ENCODE results near the gene KHNYN. TPM values are rescaled to one million over a fixed set of nuclear protein-coding genes. Genes with fewer than 3 reads are reported as not detected.
A peak's percentile ranks its signal among the peaks of the same experiment; 100 is the strongest.

Gene KHNYN
- polyA plus RNA-seq, 1 experiment, result 19.7 TPM

- DNase-seq (ENCODE audit: low read depth), result no peak
- H3K27me3 ChIP-seq (ENCODE audit: control insufficient read depth, insufficient read depth, low read length), result peaks cover 3% of the 10 kb centered on the region
- H3K36me3 ChIP-seq (ENCODE audit: control insufficient read depth, insufficient read depth, low read length), result no peaks in the 10 kb centered on the region
- no peak for TF ChIP-seq CTCF (IDR thresholded peaks at IDR 0.05; ENCODE audit: insufficient read depth, low read depth, low read length)
- H3K4me3 ChIP-seq (ENCODE audit: low read depth, low read length), result no peak overlapping the region
- ChIA-PET POLR2A (no interaction called here), CTCF (interaction anchor here (0.9 to 1.4 kb wide), 4 partner anchors 12 to 58 kb away, joined by 3 read pairs; no protein-coding TSS in a partner anchor)
Observed at GRCh38 chr14:24390701-24391468, 38.9 kb upstream of the KHNYN start.

GRCh38 chr14:24392325-24393091 lies 37.2 kb upstream of the KHNYN start:
- no peak overlapping the region for H3K4me3 ChIP-seq (ENCODE audit: low read depth, low read length)
- H3K36me3 ChIP-seq (ENCODE audit: control insufficient read depth, insufficient read depth, low read length), result no peaks in the 10 kb centered on the region
- ChIA-PET CTCF (interaction anchor here (0.7 kb wide), 1 partner anchor 283 kb away, joined by 3 read pairs; no protein-coding TSS in a partner anchor), POLR2A (no interaction called here)
- peak; percentile 28; the same call in 1 of the 2 replicates for TF ChIP-seq CTCF (IDR thresholded peaks at IDR 0.05; ENCODE audit: insufficient read depth, low read depth, low read length)
- peaks cover 2% of the 10 kb centered on the region for H3K27me3 ChIP-seq (ENCODE audit: control insufficient read depth, insufficient read depth, low read length)
- no peak for DNase-seq (ENCODE audit: low read depth)

GRCh38 chr14:24394275-24394674 lies 35.5 kb upstream of the KHNYN start:
- no peaks in the 10 kb centered on the region; the same call in 1 of the 2 replicates for H3K27me3 ChIP-seq (ENCODE audit: control insufficient read depth, insufficient read depth, low read length)
- TF ChIP-seq CTCF (IDR thresholded peaks at IDR 0.05; ENCODE audit: insufficient read depth, low read depth, low read length), result no peak
- H3K36me3 ChIP-seq (ENCODE audit: control insufficient read depth, insufficient read depth, low read length), result no peaks in the 10 kb centered on the region
- no peak for DNase-seq (ENCODE audit: low read depth)
- POLR2A ChIA-PET, result no interaction called here
- no peak overlapping the region for H3K4me3 ChIP-seq (ENCODE audit: low read depth, low read length)
- CTCF ChIA-PET, result no interaction called here

GRCh38 chr14:24395609-24396582 lies 33.9 kb upstream of the KHNYN start:
- Histone ChIP-seq H3K27me3 (ENCODE audit: control insufficient read depth, insufficient read depth, low read length) (no peaks in the 10 kb centered on the region), H3K4me3 (ENCODE audit: low read depth, low read length) (no peak overlapping the region), H3K36me3 (ENCODE audit: control insufficient read depth, insufficient read depth, low read length) (no peaks in the 10 kb centered on the region)
- CTCF ChIA-PET, result interaction anchor here (1.2 to 1.5 kb wide), 7 partner anchors 8 to 63 kb away, joined by 3 to 7 read pairs (median 3); no protein-coding TSS in a partner anchor
- POLR2A ChIA-PET, result interaction anchor here (0.6 kb wide), 1 partner anchor 25 kb away, joined by 7 read pairs; no protein-coding TSS in a partner anchor
- no peak for TF ChIP-seq CTCF (IDR thresholded peaks at IDR 0.05; ENCODE audit: insufficient read depth, low read depth, low read length)
- no peak for DNase-seq (ENCODE audit: low read depth)
